Gastroesophageal sphincter (tissue), 3 donors: ENCODE measurements around the gene IRX6.

Experiments
- POLR2AphosphoS5 ChIP-seq: sonication (generic); formaldehyde crosslinking; IDR thresholded peaks from one replicate; pipeline ENCODE4 v1.6.1; 2017; ENCODE audit warnings: antibody characterized with exemption
- TF ChIP-seq, protein P1 (sequence below), 4 experiments: fragments of 200-600 bp in 2 of 4; fragments of 450-650 bp in 2 of 4; sonication (generic) in 1 of 4; IDR thresholded peaks; one replicate each; pipeline ENCODE4 v1.5.1; 2017 to 2019; ENCODE audit warnings: antibody characterized with exemption in 4 of 4, mild to moderate bottlenecking in 2 of 4, moderate library complexity in 2 of 4

GRCh38 chr16:55349867-55350266 is 25.9 kb downstream of the IRX6 start:
- TF ChIP-seq, protein P1, sequence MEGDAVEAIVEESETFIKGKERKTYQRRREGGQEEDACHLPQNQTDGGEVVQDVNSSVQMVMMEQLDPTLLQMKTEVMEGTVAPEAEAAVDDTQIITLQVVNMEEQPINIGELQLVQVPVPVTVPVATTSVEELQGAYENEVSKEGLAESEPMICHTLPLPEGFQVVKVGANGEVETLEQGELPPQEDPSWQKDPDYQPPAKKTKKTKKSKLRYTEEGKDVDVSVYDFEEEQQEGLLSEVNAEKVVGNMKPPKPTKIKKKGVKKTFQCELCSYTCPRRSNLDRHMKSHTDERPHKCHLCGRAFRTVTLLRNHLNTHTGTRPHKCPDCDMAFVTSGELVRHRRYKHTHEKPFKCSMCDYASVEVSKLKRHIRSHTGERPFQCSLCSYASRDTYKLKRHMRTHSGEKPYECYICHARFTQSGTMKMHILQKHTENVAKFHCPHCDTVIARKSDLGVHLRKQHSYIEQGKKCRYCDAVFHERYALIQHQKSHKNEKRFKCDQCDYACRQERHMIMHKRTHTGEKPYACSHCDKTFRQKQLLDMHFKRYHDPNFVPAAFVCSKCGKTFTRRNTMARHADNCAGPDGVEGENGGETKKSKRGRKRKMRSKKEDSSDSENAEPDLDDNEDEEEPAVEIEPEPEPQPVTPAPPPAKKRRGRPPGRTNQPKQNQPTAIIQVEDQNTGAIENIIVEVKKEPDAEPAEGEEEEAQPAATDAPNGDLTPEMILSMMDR (IDR thresholded peaks at IDR 0.05): no peak
- TF ChIP-seq POLR2AphosphoS5: no peak
